GM19468 (cell line): Measurements from ENCODE around the gene IFNG.

Source experiments
- ATAC-seq: cut with Tn5 transposase; IDR thresholded peaks from one replicate; pipeline ENCODE4 v1.9.1; 2021; ENCODE audit warnings: mild to moderate bottlenecking, moderate library complexity, moderate number of reproducible peaks; ENCODE audit not compliant: unreplicated experiment; ENCODE audit errors: extremely low read depth

Gene IFNG

DNA sequence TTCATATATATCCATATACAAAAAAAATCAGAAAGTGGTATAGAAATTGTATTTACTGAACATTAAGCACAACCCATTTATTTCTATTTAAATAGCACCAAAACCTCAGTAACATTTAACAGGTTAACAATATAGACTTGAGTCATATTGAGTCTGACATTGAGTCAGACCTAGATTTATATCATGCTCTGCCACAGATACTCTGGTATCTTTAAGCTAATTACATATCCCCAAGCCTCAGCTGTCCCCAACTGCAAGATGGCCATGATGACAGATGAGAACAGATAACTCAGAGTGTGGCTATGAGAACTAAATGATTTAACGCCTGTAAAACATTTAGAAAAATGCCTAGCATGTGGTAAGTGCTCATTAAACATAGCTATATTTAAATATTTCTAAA is 40.3 kb downstream of the IFNG start:
- no peak for ATAC-seq

DNA sequence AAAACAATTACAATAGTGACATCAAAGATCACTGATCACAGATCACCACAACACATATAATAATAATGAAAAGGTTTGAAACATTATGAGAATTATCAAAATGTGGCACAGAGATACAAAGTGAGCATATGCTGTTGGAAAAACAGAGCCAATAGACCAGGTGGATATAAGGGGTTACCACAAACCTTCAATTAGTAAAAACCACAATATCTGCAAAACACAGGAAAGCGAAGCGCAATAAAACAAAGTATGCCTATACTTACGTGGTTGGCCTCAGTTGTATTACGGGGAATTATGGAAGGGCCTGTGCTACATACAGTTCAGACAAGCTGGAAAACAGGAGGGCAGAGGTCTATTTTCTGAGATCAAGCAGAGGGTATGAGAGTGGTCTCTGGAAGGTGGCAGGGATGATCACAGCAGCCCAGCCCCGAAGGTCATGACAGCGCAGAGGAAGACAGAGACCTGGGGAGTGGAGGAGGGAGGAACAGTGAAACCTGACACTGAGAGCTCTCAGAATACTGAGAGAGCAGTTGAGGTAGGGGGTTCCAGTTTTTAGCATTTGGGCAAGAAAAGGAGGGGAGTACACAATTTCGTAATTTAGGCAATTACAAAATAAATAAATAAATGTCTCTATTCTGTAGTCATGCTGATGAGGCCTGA is 41.3 kb downstream of the IFNG start:
- ATAC-seq = no peak

DNA sequence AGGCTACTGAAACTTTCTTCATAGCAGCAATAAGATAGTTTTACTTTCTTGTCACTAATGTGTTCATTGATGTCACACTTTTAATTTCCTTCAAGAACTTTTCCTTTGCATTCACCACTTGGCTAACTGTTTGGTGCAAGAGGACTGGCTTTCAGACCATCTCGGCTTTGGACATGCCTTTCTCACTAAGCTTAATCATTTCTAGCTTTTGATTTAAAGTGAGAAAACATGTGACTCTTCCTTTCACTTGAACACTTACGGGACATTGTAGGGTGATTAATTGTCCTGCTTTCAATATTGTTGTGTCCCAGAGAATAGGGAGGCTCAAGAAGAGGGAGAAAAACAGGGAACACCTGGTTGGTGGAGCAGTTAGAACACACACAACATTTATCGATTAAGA is 41.9 kb downstream of the IFNG start:
- no peak for ATAC-seq

DNA sequence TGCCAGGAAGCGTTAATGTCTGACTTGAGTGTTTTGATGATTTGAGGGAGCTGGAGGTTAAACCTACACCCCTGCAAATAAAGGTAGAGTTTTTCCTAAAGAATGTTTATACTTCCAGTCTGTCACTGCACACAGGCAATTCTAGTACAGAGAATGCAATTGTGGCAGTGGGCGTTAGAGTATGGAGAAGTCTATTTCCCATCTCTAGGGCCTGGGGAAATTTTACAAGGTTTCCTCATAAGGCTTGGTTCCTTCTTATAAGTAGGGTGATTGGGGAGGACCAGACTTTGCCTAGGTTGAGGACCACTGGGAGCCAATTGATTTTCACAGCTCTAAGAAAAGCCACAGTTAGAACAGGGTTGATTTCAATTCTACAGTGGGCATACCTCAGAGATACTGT is 44.3 kb downstream of the IFNG start:
- no peak for ATAC-seq

- ATAC-seq = no peak
Measured at GRCh38 chr12:68114606-68115005, 44.9 kb downstream of the IFNG start.

- ATAC-seq = no peak
Measured at GRCh38 chr12:68113644-68114043, 45.9 kb downstream of the IFNG start.

DNA sequence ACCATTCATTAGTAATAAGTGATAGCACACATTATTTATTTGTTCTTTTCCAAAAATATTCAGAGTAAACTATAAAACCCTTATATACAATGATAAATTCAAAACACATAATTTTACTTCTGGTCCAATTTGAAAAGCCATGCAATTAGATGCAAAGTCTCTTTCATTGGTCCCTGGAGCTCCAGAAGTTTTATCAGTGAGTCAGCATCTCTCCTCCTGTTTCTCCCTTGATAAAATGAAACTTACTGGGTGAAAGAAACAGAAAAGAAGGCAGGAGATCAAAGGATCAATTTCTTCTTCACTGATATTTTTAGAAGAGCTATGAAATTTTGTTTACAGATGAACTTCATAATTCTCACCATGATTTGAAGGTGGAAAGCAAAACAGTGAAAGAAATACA is 47.5 kb downstream of the IFNG start:
- no peak for ATAC-seq

GRCh38 chr12:68109444-68110217 is 49.9 kb downstream of the IFNG start:
- ATAC-seq = no peak

GRCh38 chr12:68109001-68109400 is 50.5 kb downstream of the IFNG start:
- ATAC-seq = no peak

DNA sequence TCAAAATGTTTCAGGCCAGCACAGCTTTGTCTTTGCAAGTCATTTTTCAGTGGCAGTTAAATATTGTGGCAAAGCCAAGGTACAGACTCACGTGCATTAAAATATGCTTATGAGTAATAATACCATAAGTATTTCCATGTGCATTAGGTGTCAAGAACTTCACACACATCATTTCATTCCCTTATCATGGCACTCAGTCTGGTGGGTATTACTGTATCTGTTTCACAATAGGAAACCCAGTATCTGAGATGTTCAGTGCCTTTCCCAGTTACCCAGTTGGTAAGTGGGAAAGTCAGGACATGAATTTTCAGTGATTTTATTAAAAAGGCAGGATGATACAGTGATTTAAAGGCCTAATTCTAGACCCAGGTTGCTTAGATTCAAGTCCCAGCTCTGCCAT is 52.9 kb downstream of the IFNG start:
- no peak for ATAC-seq

DNA sequence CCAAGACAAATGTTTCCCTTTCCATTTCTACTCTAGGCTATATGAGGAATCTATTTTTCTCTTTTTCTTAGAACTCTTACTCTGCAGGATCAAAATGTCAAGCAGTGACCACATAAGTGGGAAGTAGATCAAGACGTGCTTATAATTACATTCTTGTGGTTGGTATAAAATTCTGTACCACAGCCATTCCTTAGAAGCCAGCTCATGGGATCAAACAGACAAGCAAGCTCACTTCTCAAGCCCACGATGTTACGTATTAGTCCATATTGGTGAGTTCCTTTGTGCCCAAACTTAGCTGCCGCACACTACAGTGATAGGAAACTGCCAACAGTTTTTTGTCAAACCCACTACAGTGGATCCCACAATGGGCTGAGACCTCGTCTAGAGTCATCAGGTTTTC is 53.4 kb downstream of the IFNG start:
- ATAC-seq = no peak
